Mesothelial cell of epicardium (in vitro differentiated cells): ENCODE data around the gene ZNFX1. TPM values are rescaled to one million over a fixed set of nuclear protein-coding genes. Genes with fewer than 3 reads are reported as not detected.

ENCODE experiments used
- DNase-seq, 2 experiments: peaks; one replicate each; pipeline ENCODE4 v3.0.0; 2021; ENCODE audit warnings: low spot score in 2 of 2; ENCODE audit not compliant: unreplicated experiment in 2 of 2
- H3K27ac Mint-ChIP-seq: 2 replicates; pipeline ENCODE4 v1.8.0; 2021; ENCODE audit warnings: mixed read lengths
- H3K27me3 Mint-ChIP-seq: 2 replicates; pipeline ENCODE4 v1.8.0; 2021; ENCODE audit warnings: low read depth, mixed read lengths
- H3K36me3 Mint-ChIP-seq: 2 replicates; pipeline ENCODE4 v1.8.0; 2021; ENCODE audit warnings: mixed read lengths
- H3K4me1 Mint-ChIP-seq: 2 replicates; pipeline ENCODE4 v1.8.0; 2021; ENCODE audit warnings: mixed read lengths
- H3K4me3 Mint-ChIP-seq: 2 replicates; pipeline ENCODE4 v1.8.0; 2021; ENCODE audit warnings: mild to moderate bottlenecking, moderate library complexity, mixed read lengths
- H3K9me3 Mint-ChIP-seq: 2 replicates; pipeline ENCODE4 v1.8.0; 2021; ENCODE audit warnings: mixed read lengths
- CTCF ChIP-seq: fragments of 200-600 bp; sonication (generic); IDR thresholded peaks from one replicate; pipeline ENCODE4 v1.5.0; 2021; ENCODE audit warnings: antibody characterized with exemption; ENCODE audit not compliant: unreplicated experiment
- total RNA-seq: library from RNA; stranded (reverse); gene quantifications from 3 replicates; pipeline ENCODE4 v1.2.1, GENCODE V29; 2021

ZNFX1 gene
- total RNA-seq, 1 donor from 2014 or later: 16.8 TPM

- H3K4me1 Mint-ChIP-seq: peaks cover 71% of the 10 kb centered on the region
- peaks cover 39% of the 10 kb centered on the region for H3K9me3 Mint-ChIP-seq
- no peak for DNase-seq
- H3K27me3 Mint-ChIP-seq: no peaks in the 10 kb centered on the region
- TF ChIP-seq CTCF: no peak
- H3K4me3 Mint-ChIP-seq: peak overlapping the region; percentile 95
- peaks cover 67% of the 10 kb centered on the region for H3K36me3 Mint-ChIP-seq
- peak overlapping the region; percentile 98 for H3K27ac Mint-ChIP-seq
These were observed 2.0 kb upstream of the ZNFX1 start for GRCh38 chr20:49279677-49280462.

GRCh38 chr20:49278818-49279676 lies 1.2 kb upstream of the ZNFX1 start:
- no peak for DNase-seq
- Mint-ChIP-seq H3K27me3 (no peaks in the 10 kb centered on the region), H3K27ac (peak overlapping the region; percentile 98), H3K4me3 (peak overlapping the region; percentile 95), H3K9me3 (peaks cover 33% of the 10 kb centered on the region), H3K4me1 (peaks cover 67% of the 10 kb centered on the region), H3K36me3 (peaks cover 59% of the 10 kb centered on the region)
- TF ChIP-seq CTCF: no peak

- peak overlapping the region; percentile 95 for H3K4me3 Mint-ChIP-seq
- peaks cover 47% of the 10 kb centered on the region for H3K36me3 Mint-ChIP-seq
- peaks cover 56% of the 10 kb centered on the region for H3K4me1 Mint-ChIP-seq
- no peak for DNase-seq
- no peaks in the 10 kb centered on the region for H3K27me3 Mint-ChIP-seq
- peaks cover 20% of the 10 kb centered on the region for H3K9me3 Mint-ChIP-seq
- peak overlapping the region; percentile 82 for H3K27ac Mint-ChIP-seq
- TF ChIP-seq CTCF: no peak
These were observed 146 bp downstream of the ZNFX1 start for GRCh38 chr20:49277786-49278035.

- peaks cover 51% of the 10 kb centered on the region for H3K4me1 Mint-ChIP-seq
- H3K27me3 Mint-ChIP-seq: no peaks in the 10 kb centered on the region
- peak in 1 of 2 experiments; percentile 45 for DNase-seq
- no peak for TF ChIP-seq CTCF
- H3K9me3 Mint-ChIP-seq: peaks cover 14% of the 10 kb centered on the region
- H3K27ac Mint-ChIP-seq: peak overlapping the region; percentile 82
- peak overlapping the region; percentile 95 for H3K4me3 Mint-ChIP-seq
- H3K36me3 Mint-ChIP-seq: peaks cover 45% of the 10 kb centered on the region
These were observed 684 bp downstream of the ZNFX1 start for GRCh38 chr20:49276961-49277785.

GRCh38 chr20:49276161-49276960 lies 1.5 kb downstream of the ZNFX1 start:
- Mint-ChIP-seq H3K4me3 (peak overlapping the region; percentile 95), H3K9me3 (peaks cover 6% of the 10 kb centered on the region), H3K4me1 (peaks cover 42% of the 10 kb centered on the region), H3K36me3 (peaks cover 42% of the 10 kb centered on the region), H3K27ac (peak overlapping the region; percentile 76), H3K27me3 (no peaks in the 10 kb centered on the region)
- no peak for TF ChIP-seq CTCF
- no peak for DNase-seq
